Measurements from ENCODE around the gene RFXAP. TPM values are rescaled to one million over a fixed set of nuclear protein-coding genes. Genes with fewer than 3 reads are reported as not detected.

Gene RFXAP
- total and polyA plus RNA-seq, 9 of the 15 experiments (the other 6 are each of a cell fraction or from before 2014, with no cell fraction given), result 2.1 to 9.7 (median 2.9) TPM

GRCh38 chr13:36848199-36848982 lies 29.4 kb downstream of the RFXAP start:
- Histone ChIP-seq H3K9ac (ENCODE audit: insufficient read depth in 1 of 2, low read depth in 2 of 2, low read length in 2 of 2) (no peak overlapping the region), H3K4me1 (replicated peaks in 1 of 2; ENCODE audit: control insufficient read depth in 2 of 2, insufficient read depth in 2 of 2, low read length in 2 of 2) (no peaks in the 10 kb centered on the region; a peak in 1 of 5 replicates), H3K79me2 (ENCODE audit: control insufficient read depth, insufficient read depth, low read length) (no peaks in the 10 kb centered on the region), H3K27me3 (ENCODE audit: control insufficient read depth in 2 of 2, insufficient read depth in 2 of 2, low read length in 2 of 2) (peaks cover 0 to 2% of the 10 kb centered on the region in 2 experiments; a peak in 3 of 5 replicates), H3K4me2 (ENCODE audit: insufficient read depth, low read length) (no peak overlapping the region), H3K27ac (ENCODE audit: extremely low read depth, low read depth, low read length) (no peak overlapping the region), H3K9me3 (replicated peaks; ENCODE audit: control insufficient read depth, insufficient read depth, low read depth, low read length) (no peaks in the 10 kb centered on the region), H3K9me1 (ENCODE audit: control insufficient read depth, insufficient read depth, low read length) (no peaks in the 10 kb centered on the region), H3K36me3 (ENCODE audit: control insufficient read depth, insufficient read depth, low read length) (no peaks in the 10 kb centered on the region), H3K4me3 (no peak overlapping the region), H2AFZ (ENCODE audit: low read depth, low read length) (no peak overlapping the region), H4K20me1 (replicated peaks; ENCODE audit: control insufficient read depth, insufficient read depth, low read length) (no peaks in the 10 kb centered on the region)
- CTCF ChIA-PET (ENCODE audit: low intra/inter-chr PET ratio), result interaction anchor here (1.4 kb wide), 1 partner anchor 133 kb away, joined by 5 read pairs; no protein-coding TSS in a partner anchor
- 9% methylated on average over 6 of the region's 6 CpGs for WGBS (ENCODE audit: insufficient coverage, low coverage, missing lambda C conversion rate)
- FAIRE-seq (no peak), ATAC-seq (peak; percentile 91), DNase-seq (ENCODE audit: extremely low read depth in 1 of 4, low spot score in 3 of 4) (peak in 2 of 4 experiments; percentile 12 to 48)
- TF ChIP-seq, protein P1, sequence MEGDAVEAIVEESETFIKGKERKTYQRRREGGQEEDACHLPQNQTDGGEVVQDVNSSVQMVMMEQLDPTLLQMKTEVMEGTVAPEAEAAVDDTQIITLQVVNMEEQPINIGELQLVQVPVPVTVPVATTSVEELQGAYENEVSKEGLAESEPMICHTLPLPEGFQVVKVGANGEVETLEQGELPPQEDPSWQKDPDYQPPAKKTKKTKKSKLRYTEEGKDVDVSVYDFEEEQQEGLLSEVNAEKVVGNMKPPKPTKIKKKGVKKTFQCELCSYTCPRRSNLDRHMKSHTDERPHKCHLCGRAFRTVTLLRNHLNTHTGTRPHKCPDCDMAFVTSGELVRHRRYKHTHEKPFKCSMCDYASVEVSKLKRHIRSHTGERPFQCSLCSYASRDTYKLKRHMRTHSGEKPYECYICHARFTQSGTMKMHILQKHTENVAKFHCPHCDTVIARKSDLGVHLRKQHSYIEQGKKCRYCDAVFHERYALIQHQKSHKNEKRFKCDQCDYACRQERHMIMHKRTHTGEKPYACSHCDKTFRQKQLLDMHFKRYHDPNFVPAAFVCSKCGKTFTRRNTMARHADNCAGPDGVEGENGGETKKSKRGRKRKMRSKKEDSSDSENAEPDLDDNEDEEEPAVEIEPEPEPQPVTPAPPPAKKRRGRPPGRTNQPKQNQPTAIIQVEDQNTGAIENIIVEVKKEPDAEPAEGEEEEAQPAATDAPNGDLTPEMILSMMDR (IDR thresholded peaks at IDR 0.05 in 2 of 3, conservative IDR thresholded peaks at IDR 0.05 in 1 of 3; ENCODE audit: insufficient read depth in 2 of 3, low read depth in 1 of 3, low read length in 3 of 3), result peak; percentile 38 to 56 (median 44); a peak in 5 of 6 replicates
- TF ChIP-seq ZNF589 (CRISPR knock-in tag; IDR thresholded peaks at IDR 0.05; ENCODE audit: low read depth) (no peak), RAD21 (CRISPR knock-in tag; conservative IDR thresholded peaks at IDR 0.05 in 1 of 2, IDR thresholded peaks at IDR 0.05 in 1 of 2) (peak in 1 of 2 experiments; percentile 53; a peak in 2 of 4 replicates), SNRNP70 (optimal IDR thresholded peaks at IDR 0.05; ENCODE audit: low read depth, low read length) (no peak)
- BruUV-seq (replicated peaks), result no TSS peak
- in situ Hi-C loops (cut with MboI), result loop anchor here (25.0 kb wide), 1 partner anchor 436 kb away; no protein-coding TSS in a partner anchor
- POLR2A ChIA-PET, result interaction anchor here (0.6 to 1.0 kb wide), 3 partner anchors 11 to 39 kb away, joined by 3 read pairs; no protein-coding TSS in a partner anchor
- intact Hi-C loops (cut with micrococcal nuclease), result loop anchor here (10.0 kb wide), 1 partner anchor 424 kb away; no protein-coding TSS in a partner anchor
